IMR-90 (cell line): ENCODE results near the gene NISCH. TPM values are rescaled to one million over a fixed set of nuclear protein-coding genes. Genes with fewer than 3 reads are reported as not detected.

Experiments
- ATAC-seq: fragments of 200-7000 bp; cut with Tn5 transposase; 2 replicates; pipeline ENCODE4 v1.9.1; 2020; ENCODE audit warnings: low read depth, mild to moderate bottlenecking, moderate library complexity
- BruUV-seq: library from RNA; stranded (reverse); fragments of 400-500 nt; replicated peaks from 2 replicates; lab custom pipeline; 2021; lab: Mats Ljungman, UMichigan
- CTCF ChIA-PET: fragments of 300-600 bp; formaldehyde crosslinking; extraction: SDS; loops from one replicate; lab custom pipeline; 2021; ENCODE audit warnings: antibody characterized with exemption; lab: Yijun Ruan, JAX
- POLR2A ChIA-PET: fragments of 300-600 bp; sonication (Branson Sonifier 250); formaldehyde crosslinking; loops from one replicate; lab custom pipeline; 2022; ENCODE audit warnings: antibody characterized with exemption; ENCODE audit not compliant: unreplicated experiment; lab: Charles Lee
- DNase-seq: peaks from one replicate; pipeline ENCODE4 v3.0.0; 2013
- H2AFZ ChIP-seq: replicated peaks from 2 replicates; pipeline ENCODE3; 2013; ENCODE audit warnings: low read length, mild to moderate bottlenecking; ENCODE audit not compliant: poor library complexity
- H2AK5ac ChIP-seq: 2 replicates; pipeline ENCODE4 v1.6.1; 2013; ENCODE audit warnings: low read depth, low read length, inconsistent platforms
- H2AK9ac ChIP-seq: replicated peaks from 2 replicates; pipeline ENCODE3; 2013; ENCODE audit warnings: mild to moderate bottlenecking, low read depth, low read length, moderate library complexity; ENCODE audit not compliant: poor library complexity
- H2BK120ac ChIP-seq: 2 replicates; pipeline ENCODE4 v1.6.1; 2013; ENCODE audit warnings: low read depth, low read length, inconsistent platforms
- H2BK15ac ChIP-seq: 3 replicates; pipeline ENCODE4 v1.6.1; 2013; ENCODE audit warnings: low read depth, low read length, inconsistent platforms
- H2BK20ac ChIP-seq: 2 replicates; pipeline ENCODE4 v1.6.1; 2013; ENCODE audit warnings: low read depth, mild to moderate bottlenecking, inconsistent platforms, low read length, moderate library complexity
- H2BK5ac ChIP-seq: 2 replicates; pipeline ENCODE4 v1.6.1; 2013; ENCODE audit warnings: mild to moderate bottlenecking, low read depth, low read length, inconsistent platforms; ENCODE audit not compliant: poor library complexity, severe bottlenecking
- H3K14ac ChIP-seq: replicated peaks from 2 replicates; pipeline ENCODE4 v1.6.1; 2013; ENCODE audit warnings: low read depth, low read length, inconsistent platforms
- H3K18ac ChIP-seq: 2 replicates; pipeline ENCODE4 v1.6.1; 2013; ENCODE audit warnings: low read depth, low read length, control low read depth
- H3K23ac ChIP-seq: 2 replicates; pipeline ENCODE4 v1.6.1; 2013; ENCODE audit warnings: low read depth, low read length, inconsistent platforms
- H3K27ac ChIP-seq: 2 replicates; pipeline ENCODE4 v1.5.1; 2013; ENCODE audit warnings: mild to moderate bottlenecking, control low read depth, low read length; ENCODE audit not compliant: insufficient read depth
- H3K27me3 ChIP-seq: 2 replicates; pipeline ENCODE4 v1.6.1; 2013; ENCODE audit warnings: low read length; ENCODE audit not compliant: control insufficient read depth, insufficient read depth
- H3K36me3 ChIP-seq: 2 replicates; pipeline ENCODE4 v1.6.1; 2013; ENCODE audit warnings: low read length, mixed read lengths; ENCODE audit not compliant: control insufficient read depth, insufficient read depth
- H3K4ac ChIP-seq: 2 replicates; pipeline ENCODE4 v1.6.1; 2013; ENCODE audit warnings: low read depth, low read length, inconsistent platforms
- H3K4me1 ChIP-seq: 2 replicates; pipeline ENCODE4 v1.6.1; 2013; ENCODE audit warnings: low read length, mixed read lengths; ENCODE audit not compliant: control insufficient read depth, insufficient read depth
- H3K4me2 ChIP-seq: 2 replicates; pipeline ENCODE4 v1.6.1; 2013; ENCODE audit warnings: low read depth, mild to moderate bottlenecking, control low read depth, low read length, moderate library complexity
- H3K4me3 ChIP-seq: 2 replicates; pipeline ENCODE4 v1.5.1; 2013; ENCODE audit warnings: low read depth, mild to moderate bottlenecking, control low read depth, low read length, moderate library complexity; ENCODE audit not compliant: insufficient read depth
- H3K56ac ChIP-seq: 2 replicates; pipeline ENCODE4 v1.6.1; 2013; ENCODE audit warnings: low read length, inconsistent platforms; ENCODE audit not compliant: insufficient read depth; ENCODE audit errors: extremely low read depth
- H3K79me1 ChIP-seq, 2 experiments: 2 replicates each; pipeline ENCODE4 v1.6.1; 2013; ENCODE audit warnings: low read length in 2 of 2, inconsistent platforms in 1 of 2, low read depth in 1 of 2
- H3K9ac ChIP-seq: 2 replicates; pipeline ENCODE4 v1.6.1; 2013; ENCODE audit warnings: low read depth, low read length, control low read depth
- H3K9me1 ChIP-seq: 2 replicates; pipeline ENCODE4 v1.6.1; 2013; ENCODE audit warnings: low read length, inconsistent platforms; ENCODE audit not compliant: insufficient read depth
- H3K9me3 ChIP-seq: 2 replicates; pipeline ENCODE4 v1.6.1; 2013; ENCODE audit warnings: low read length; ENCODE audit not compliant: control insufficient read depth, insufficient read depth
- H4K20me1 ChIP-seq: 2 replicates; pipeline ENCODE4 v1.6.1; 2013; ENCODE audit warnings: low read length, inconsistent platforms; ENCODE audit not compliant: insufficient read depth
- H4K5ac ChIP-seq: 2 replicates; pipeline ENCODE4 v1.6.1; 2013; ENCODE audit warnings: mild to moderate bottlenecking, low read depth, low read length, control low read depth
- H4K8ac ChIP-seq, 2 experiments: 2 replicates each; pipeline ENCODE4 v1.6.1; 2013; ENCODE audit warnings: low read depth in 2 of 2, low read length in 2 of 2, control low read depth in 1 of 2, inconsistent platforms in 1 of 2
- H4K91ac ChIP-seq: 2 replicates; pipeline ENCODE4 v1.6.1; 2013; ENCODE audit warnings: low read depth, low read length, inconsistent platforms; ENCODE audit not compliant: insufficient read depth
- BHLHE40 ChIP-seq: fragments of 150-350 bp; IDR thresholded peaks from 2 replicates; pipeline ENCODE4 v1.6.1; 2016; ENCODE audit warnings: mild to moderate bottlenecking, low read depth, low read length
- CEBPB ChIP-seq: IDR thresholded peaks from 2 replicates; pipeline ENCODE4 v1.6.1; 2012; ENCODE audit warnings: low read depth, low read length, improper control_type of control experiment
- CHD1 ChIP-seq: IDR thresholded peaks from 2 replicates; pipeline ENCODE4 v1.6.1; 2012; ENCODE audit warnings: low read depth, low read length, improper control_type of control experiment
- ELK1 ChIP-seq: fragments of 150-350 bp; IDR thresholded peaks from 2 replicates; pipeline ENCODE4 v1.6.1; 2016; ENCODE audit warnings: low read depth, mild to moderate bottlenecking, low read length, moderate library complexity, borderline replicate concordance
- FOS ChIP-seq: fragments of 150-350 bp; IDR thresholded peaks from 2 replicates; pipeline ENCODE4 v1.6.1; 2016; ENCODE audit warnings: low read depth, low read length
- MAFK ChIP-seq: IDR thresholded peaks from 2 replicates; pipeline ENCODE4 v1.6.1; 2012; ENCODE audit warnings: low read depth, low read length, improper control_type of control experiment
- MAZ ChIP-seq: IDR thresholded peaks from 2 replicates; pipeline ENCODE4 v1.6.1; 2012; ENCODE audit warnings: low read depth, mild to moderate bottlenecking, low read length, improper control_type of control experiment, moderate library complexity, borderline replicate concordance
- MXI1 ChIP-seq: IDR thresholded peaks from 2 replicates; pipeline ENCODE4 v1.6.1; 2012; ENCODE audit warnings: low read depth, mild to moderate bottlenecking, low read length, moderate library complexity, borderline replicate concordance
- NFE2L2 ChIP-seq: fragments of 150-350 bp; IDR thresholded peaks from 2 replicates; pipeline ENCODE4 v1.6.1; 2016; ENCODE audit warnings: low read depth, mild to moderate bottlenecking, low read length
- POLR2A ChIP-seq: IDR thresholded peaks from 2 replicates; pipeline ENCODE4 v1.6.1; 2012; ENCODE audit warnings: mild to moderate bottlenecking, low read depth, low read length
- RAD21 ChIP-seq: IDR thresholded peaks from 2 replicates; pipeline ENCODE4 v1.6.1; 2012; ENCODE audit warnings: low read length, improper control_type of control experiment
- RCOR1 ChIP-seq: IDR thresholded peaks from 2 replicates; pipeline ENCODE4 v1.6.1; 2012; ENCODE audit warnings: mild to moderate bottlenecking, low read length, improper control_type of control experiment; ENCODE audit not compliant: insufficient replicate concordance
- RFX5 ChIP-seq: IDR thresholded peaks from 2 replicates; pipeline ENCODE4 v1.8.0; 2012; ENCODE audit warnings: low read depth, mild to moderate bottlenecking, low read length, moderate library complexity
- SMC3 ChIP-seq: fragments of 150-350 bp; IDR thresholded peaks from 2 replicates; pipeline ENCODE4 v1.6.1; 2016; ENCODE audit warnings: low read depth, mild to moderate bottlenecking, antibody characterized with exemption, low read length, moderate library complexity
- WGBS, 2 experiments: methylation state at CpG; one replicate each; pipeline versions ENCODE4 v1.1.5 to v1.1.7; 2013; ENCODE audit warnings: missing lambda C conversion rate in 2 of 2; ENCODE audit not compliant: insufficient read length in 1 of 2; ENCODE audit errors: extremely low coverage in 2 of 2; 5-methylcytosine and 5-hydroxymethylcytosine counted together
- dilution Hi-C: fragments of 300-500 bp; cut with HindIII; formaldehyde crosslinking; loops from one replicate; pipeline ENCODE4 v1.14.3; 2018; ENCODE audit warnings: low sequenced_read_pairs; ENCODE audit not compliant: unreplicated experiment
- in situ Hi-C: fragments of 300-500 bp; cut with MboI; formaldehyde crosslinking; loops from 3 replicates; pipeline ENCODE4 v1.14.3; 2019; ENCODE audit warnings: low sequenced_read_pairs, inconsistent platforms, mixed read lengths
- intact Hi-C: fragments of 100-400 bp; cut with micrococcal nuclease; formaldehyde crosslinking; loops from 2 replicates; pipeline ENCODE4 v1.10.0; 2022
- polyA plus RNA-seq, 3 experiments: library from polyadenylated mRNA; depleted of rRNA; stranded (reverse); fragments of >200 nt; gene quantifications; 2 replicates each; pipeline ENCODE4 v1.2.3, GENCODE V29; 2012; ENCODE audit warnings: low replicate concordance in 1 of 3
- total RNA-seq: library from RNA; depleted of rRNA; stranded (reverse); fragments of >200 nt; gene quantifications from 2 replicates; pipeline ENCODE4 v1.2.3, GENCODE V29; 2012
- TF ChIP-seq, protein P1 (sequence below): conservative IDR thresholded peaks from 2 replicates; pipeline ENCODE4 v1.5.1; 2012; ENCODE audit warnings: mild to moderate bottlenecking, low read depth, low read length, improper control_type of control experiment

The NISCH gene
- total and polyA plus RNA-seq, 2 of the 4 experiments (the other 2 are of a cell fraction), result 36.9 to 86.0 TPM

- Histone ChIP-seq H3K4me1 (peaks cover 8% of the 10 kb centered on the region; the same call in 1 of the 2 replicates), H4K5ac (no peak overlapping the region), H2BK20ac (no peak overlapping the region), H3K14ac (no peak overlapping the region), H2BK120ac (no peak overlapping the region), H3K27me3 (peaks cover 5% of the 10 kb centered on the region; the same call in 1 of the 2 replicates), H3K36me3 (no peaks in the 10 kb centered on the region), H3K18ac (no peak overlapping the region), H3K27ac (no peak overlapping the region), H3K9ac (no peak overlapping the region), H3K4me3 (no peak overlapping the region), H3K23ac (no peak overlapping the region), H4K20me1 (no peaks in the 10 kb centered on the region; the same call in 1 of the 2 replicates), H3K79me1 (no peaks in the 10 kb centered on the region), H4K8ac (no peak overlapping the region), H2AK9ac (no peak overlapping the region), H3K4ac (no peak overlapping the region), H3K9me1 (no peaks in the 10 kb centered on the region), H3K4me2 (no peak overlapping the region), H3K9me3 (no peaks in the 10 kb centered on the region), H4K91ac (no peak overlapping the region), H2AFZ (no peak overlapping the region), H2AK5ac (no peak overlapping the region), H2BK5ac (no peak overlapping the region), H2BK15ac (no peak overlapping the region), H3K56ac (no peak overlapping the region)
- dilution Hi-C loops, result no loop called here
- CTCF ChIA-PET, result interaction anchor here (0.7 kb wide), 1 partner anchor 159 kb away, joined by 3 read pairs; no protein-coding TSS in a partner anchor
- DNase-seq, result no peak
- intact Hi-C loops, result no loop called here
- ATAC-seq, result no peak
- 96% methylated on average over 4 of the region's 16 CpGs; no CpG with 5 or more reads in 1 of the 2 experiments for WGBS, 2 experiments
- POLR2A ChIA-PET, result no interaction called here
- in situ Hi-C loops, result no loop called here
- BruUV-seq, result no TSS peak
- TF ChIP-seq POLR2A (no peak), RFX5 (no peak), FOS (no peak), ELK1 (no peak), MAFK (no peak), CHD1 (no peak), SMC3 (no peak), BHLHE40 (no peak), CEBPB (no peak), RAD21 (no peak), MXI1 (no peak), NFE2L2 (no peak), RCOR1 (no peak), MAZ (no peak)
- TF ChIP-seq, protein P1, sequence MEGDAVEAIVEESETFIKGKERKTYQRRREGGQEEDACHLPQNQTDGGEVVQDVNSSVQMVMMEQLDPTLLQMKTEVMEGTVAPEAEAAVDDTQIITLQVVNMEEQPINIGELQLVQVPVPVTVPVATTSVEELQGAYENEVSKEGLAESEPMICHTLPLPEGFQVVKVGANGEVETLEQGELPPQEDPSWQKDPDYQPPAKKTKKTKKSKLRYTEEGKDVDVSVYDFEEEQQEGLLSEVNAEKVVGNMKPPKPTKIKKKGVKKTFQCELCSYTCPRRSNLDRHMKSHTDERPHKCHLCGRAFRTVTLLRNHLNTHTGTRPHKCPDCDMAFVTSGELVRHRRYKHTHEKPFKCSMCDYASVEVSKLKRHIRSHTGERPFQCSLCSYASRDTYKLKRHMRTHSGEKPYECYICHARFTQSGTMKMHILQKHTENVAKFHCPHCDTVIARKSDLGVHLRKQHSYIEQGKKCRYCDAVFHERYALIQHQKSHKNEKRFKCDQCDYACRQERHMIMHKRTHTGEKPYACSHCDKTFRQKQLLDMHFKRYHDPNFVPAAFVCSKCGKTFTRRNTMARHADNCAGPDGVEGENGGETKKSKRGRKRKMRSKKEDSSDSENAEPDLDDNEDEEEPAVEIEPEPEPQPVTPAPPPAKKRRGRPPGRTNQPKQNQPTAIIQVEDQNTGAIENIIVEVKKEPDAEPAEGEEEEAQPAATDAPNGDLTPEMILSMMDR, result no peak
These were observed 15.8 kb upstream of the NISCH start for GRCh38 chr3:52439426-52440248.
